WTC11 (cell line): ENCODE data around the gene RHOBTB1. TPM values are rescaled to one million over a fixed set of nuclear protein-coding genes. Genes with fewer than 3 reads are reported as not detected.

Experiments used
- ATAC-seq: fragments of 200-7000 bp; cut with Tn5 transposase; 2 replicates; pipeline ENCODE4 v1.10.0; 2021; ENCODE audit warnings: mild to moderate bottlenecking, moderate library complexity
- CTCF ChIA-PET: fragments of 300-600 bp; sonication (Branson Sonifier 250); formaldehyde crosslinking; loops from one replicate; lab custom pipeline; 2021; ENCODE audit warnings: antibody characterized with exemption; lab: Charles Lee
- POLR2A ChIA-PET: fragments of 350-600 bp; sonication (Branson Sonifier 250); formaldehyde crosslinking; loops from one replicate; lab custom pipeline; 2021; ENCODE audit warnings: antibody characterized with exemption; lab: Charles Lee
- DNase-seq: peaks from one replicate; pipeline ENCODE4 v3.0.0; 2021; ENCODE audit warnings: low spot score
- H3K27ac Mint-ChIP-seq: 2 replicates; pipeline ENCODE4 v1.8.0; 2021; ENCODE audit warnings: mixed read lengths
- H3K27me3 Mint-ChIP-seq: 2 replicates; pipeline ENCODE4 v1.8.0; 2021; ENCODE audit warnings: low read depth, mild to moderate bottlenecking, moderate library complexity, mixed read lengths
- H3K36me3 Mint-ChIP-seq: 2 replicates; pipeline ENCODE4 v1.8.0; 2021; ENCODE audit warnings: mixed read lengths
- H3K4me1 Mint-ChIP-seq: 2 replicates; pipeline ENCODE4 v1.8.0; 2022; ENCODE audit warnings: mixed read lengths
- H3K4me3 Mint-ChIP-seq: 2 replicates; pipeline ENCODE4 v1.8.0; 2021; ENCODE audit warnings: mild to moderate bottlenecking, moderate library complexity, mixed read lengths
- H3K9me3 Mint-ChIP-seq: 2 replicates; pipeline ENCODE4 v1.8.0; 2021; ENCODE audit warnings: mixed read lengths
- CBFB ChIP-seq: sonication (generic); formaldehyde crosslinking; IDR thresholded peaks from 2 replicates; pipeline ENCODE4 v1.8.1; 2022; ENCODE audit warnings: mild to moderate bottlenecking, low read depth, missing genetic modification reagents
- CREB1 ChIP-seq: sonication (generic); formaldehyde crosslinking; IDR thresholded peaks from 2 replicates; pipeline ENCODE4 v1.8.0; 2023; ENCODE audit warnings: mild to moderate bottlenecking, missing genetic modification reagents
- ELF4 ChIP-seq: sonication (generic); formaldehyde crosslinking; IDR thresholded peaks from 2 replicates; pipeline ENCODE4 v1.8.1; 2022; ENCODE audit warnings: low read depth, mild to moderate bottlenecking, moderate library complexity, missing genetic modification reagents
- EMX1 ChIP-seq: fragments of 250-450 bp; sonication (Bioruptor Pico); IDR thresholded peaks from 2 replicates; pipeline ENCODE4 v1.8.0; 2021; ENCODE audit warnings: mild to moderate bottlenecking
- ESRRA ChIP-seq: sonication (generic); formaldehyde crosslinking; IDR thresholded peaks from 2 replicates; pipeline ENCODE4 v1.8.1; 2022; ENCODE audit warnings: mild to moderate bottlenecking, missing genetic modification reagents, borderline replicate concordance
- FOXK1 ChIP-seq: sonication (generic); formaldehyde crosslinking; IDR thresholded peaks from 2 replicates; pipeline ENCODE4 v1.8.0; 2022; ENCODE audit warnings: mild to moderate bottlenecking, moderate library complexity, missing genetic modification reagents
- GRHL2 ChIP-seq: fragments of 250-450 bp; sonication (Bioruptor Pico); IDR thresholded peaks from 2 replicates; pipeline ENCODE4 v1.8.0; 2022; ENCODE audit warnings: mild to moderate bottlenecking, moderate library complexity; ENCODE audit not compliant: insufficient replicate concordance, severe bottlenecking
- IRF2 ChIP-seq: sonication (generic); formaldehyde crosslinking; IDR thresholded peaks from 2 replicates; pipeline ENCODE4 v1.8.0; 2022; ENCODE audit warnings: low read depth, missing genetic modification reagents, borderline replicate concordance
- OVOL2 ChIP-seq: fragments of 250-450 bp; sonication (Bioruptor Pico); IDR thresholded peaks from 2 replicates; pipeline ENCODE4 v1.9.0; 2021; ENCODE audit warnings: mild to moderate bottlenecking, borderline replicate concordance
- SOX15 ChIP-seq: fragments of 250-450 bp; sonication (Bioruptor Pico); IDR thresholded peaks from 2 replicates; pipeline ENCODE4 v1.9.0; 2021; ENCODE audit warnings: mild to moderate bottlenecking
- TCF7 ChIP-seq: sonication (generic); formaldehyde crosslinking; IDR thresholded peaks from 2 replicates; pipeline ENCODE4 v1.8.0; 2022; ENCODE audit warnings: mild to moderate bottlenecking, low read depth, missing genetic modification reagents, moderate library complexity
- TEAD1 ChIP-seq: sonication (generic); formaldehyde crosslinking; IDR thresholded peaks from 2 replicates; pipeline ENCODE4 v1.8.0; 2022; ENCODE audit warnings: mild to moderate bottlenecking, missing genetic modification reagents
- TEAD4 ChIP-seq: sonication (generic); formaldehyde crosslinking; IDR thresholded peaks from 2 replicates; pipeline ENCODE4 v1.8.0; 2022; ENCODE audit warnings: mild to moderate bottlenecking, missing genetic modification reagents
- TP53 ChIP-seq: sonication (generic); formaldehyde crosslinking; IDR thresholded peaks from 2 replicates; pipeline ENCODE4 v1.8.1; 2023; ENCODE audit warnings: mild to moderate bottlenecking, missing genetic modification reagents
- ZNF671 ChIP-seq: fragments of 250-450 bp; sonication (Bioruptor Pico); IDR thresholded peaks from 2 replicates; pipeline ENCODE4 v1.8.0; 2021; ENCODE audit warnings: mild to moderate bottlenecking
- total RNA-seq: library from RNA; stranded (reverse); gene quantifications from 3 replicates; pipeline ENCODE4 v1.2.3, GENCODE V29; 2021
- TF ChIP-seq, protein P1 (sequence below): sonication (generic); formaldehyde crosslinking; IDR thresholded peaks from 2 replicates; pipeline ENCODE4 v1.8.1; 2022; ENCODE audit warnings: low read depth, missing genetic modification reagents, borderline replicate concordance
- TF ChIP-seq, protein P2 (sequence below): sonication (generic); formaldehyde crosslinking; IDR thresholded peaks from 2 replicates; pipeline ENCODE4 v1.8.0; 2022; ENCODE audit warnings: mild to moderate bottlenecking, missing genetic modification reagents
- TF ChIP-seq, protein P3 (sequence below): sonication (generic); formaldehyde crosslinking; IDR thresholded peaks from 2 replicates; pipeline ENCODE4 v1.8.1; 2023; ENCODE audit warnings: mild to moderate bottlenecking, missing genetic modification reagents
- TF ChIP-seq, protein P4 (sequence below): sonication (generic); formaldehyde crosslinking; IDR thresholded peaks from 2 replicates; pipeline ENCODE4 v1.8.1; 2023; ENCODE audit warnings: mild to moderate bottlenecking, moderate library complexity, missing genetic modification reagents
- TF ChIP-seq, protein P5 (sequence below): sonication (generic); formaldehyde crosslinking; IDR thresholded peaks from 2 replicates; pipeline ENCODE4 v1.8.1; 2022; ENCODE audit warnings: missing genetic modification reagents, borderline replicate concordance
- TF ChIP-seq, protein P6 (sequence below): fragments of 250-450 bp; sonication (Bioruptor Pico); IDR thresholded peaks from 2 replicates; pipeline ENCODE4 v2.1.2; 2022; ENCODE audit warnings: mild to moderate bottlenecking, moderate library complexity
- TF ChIP-seq, protein P7 (sequence below): sonication (generic); formaldehyde crosslinking; IDR thresholded peaks from 2 replicates; pipeline ENCODE4 v1.8.1; 2023; ENCODE audit warnings: mild to moderate bottlenecking, missing genetic modification reagents

The RHOBTB1 gene
- total RNA-seq, 1 experiment from 2014 or later: 6.9 TPM

DNA sequence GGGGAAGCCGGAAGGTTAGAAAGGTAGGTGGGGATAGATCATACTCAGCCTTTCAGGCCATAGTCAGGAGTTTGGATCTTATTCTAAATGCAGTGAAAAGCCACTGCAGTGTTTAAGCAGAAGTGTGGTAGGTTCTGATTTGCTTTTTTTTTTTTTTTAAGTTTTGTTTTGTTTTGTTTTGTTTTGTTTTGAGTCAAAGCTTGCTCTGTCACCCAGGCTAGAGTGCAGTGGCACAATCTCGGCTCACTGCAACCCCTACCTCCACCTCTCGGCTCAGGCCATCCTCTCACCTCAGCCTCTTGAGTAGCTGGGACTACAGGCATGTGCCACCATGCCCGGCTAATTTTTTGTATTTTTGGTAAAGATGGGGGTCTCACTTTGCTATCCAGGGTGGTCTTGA lies 23.5 kb downstream of the RHOBTB1 start (continued):
- TF ChIP-seq GRHL2: no peak
- TF ChIP-seq OVOL2 (CRISPR knock-in tag): no peak

DNA sequence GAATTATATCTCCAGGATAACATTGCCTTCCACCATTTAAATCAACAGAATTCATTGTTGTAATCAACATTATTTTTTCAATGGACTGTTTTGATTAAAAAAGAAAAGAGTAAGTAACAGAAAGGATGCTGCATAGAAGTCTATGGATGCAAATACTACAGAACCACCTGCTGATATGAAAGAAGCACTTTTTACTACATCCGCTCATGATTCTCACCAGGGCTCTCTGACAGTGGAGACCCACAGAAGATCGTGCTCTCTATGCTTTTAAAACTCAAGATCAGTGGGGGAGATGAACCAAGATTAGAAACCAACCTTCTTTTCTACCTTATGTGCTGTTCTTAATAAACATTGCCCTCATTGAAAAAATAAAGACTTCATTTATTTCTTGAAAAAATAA lies 24.4 kb downstream of the RHOBTB1 start:
- Mint-ChIP-seq H3K27me3 (no peaks in the 10 kb centered on the region), H3K4me3 (no peak overlapping the region), H3K36me3 (no peaks in the 10 kb centered on the region), H3K27ac (no peak overlapping the region), H3K4me1 (peaks cover 7% of the 10 kb centered on the region), H3K9me3 (peaks cover 10% of the 10 kb centered on the region)
- DNase-seq (no peak), ATAC-seq (no peak)
- TF ChIP-seq GRHL2: no peak
- no peak for TF ChIP-seq TCF7
- no peak for TF ChIP-seq EMX1 (CRISPR knock-in tag)
- no peak for TF ChIP-seq CBFB (CRISPR knock-in tag)
- TF ChIP-seq, protein P1, sequence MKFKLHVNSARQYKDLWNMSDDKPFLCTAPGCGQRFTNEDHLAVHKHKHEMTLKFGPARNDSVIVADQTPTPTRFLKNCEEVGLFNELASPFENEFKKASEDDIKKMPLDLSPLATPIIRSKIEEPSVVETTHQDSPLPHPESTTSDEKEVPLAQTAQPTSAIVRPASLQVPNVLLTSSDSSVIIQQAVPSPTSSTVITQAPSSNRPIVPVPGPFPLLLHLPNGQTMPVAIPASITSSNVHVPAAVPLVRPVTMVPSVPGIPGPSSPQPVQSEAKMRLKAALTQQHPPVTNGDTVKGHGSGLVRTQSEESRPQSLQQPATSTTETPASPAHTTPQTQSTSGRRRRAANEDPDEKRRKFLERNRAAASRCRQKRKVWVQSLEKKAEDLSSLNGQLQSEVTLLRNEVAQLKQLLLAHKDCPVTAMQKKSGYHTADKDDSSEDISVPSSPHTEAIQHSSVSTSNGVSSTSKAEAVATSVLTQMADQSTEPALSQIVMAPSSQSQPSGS (CRISPR knock-in tag): no peak
- ChIA-PET POLR2A (no interaction called here), CTCF (no interaction called here)

DNA sequence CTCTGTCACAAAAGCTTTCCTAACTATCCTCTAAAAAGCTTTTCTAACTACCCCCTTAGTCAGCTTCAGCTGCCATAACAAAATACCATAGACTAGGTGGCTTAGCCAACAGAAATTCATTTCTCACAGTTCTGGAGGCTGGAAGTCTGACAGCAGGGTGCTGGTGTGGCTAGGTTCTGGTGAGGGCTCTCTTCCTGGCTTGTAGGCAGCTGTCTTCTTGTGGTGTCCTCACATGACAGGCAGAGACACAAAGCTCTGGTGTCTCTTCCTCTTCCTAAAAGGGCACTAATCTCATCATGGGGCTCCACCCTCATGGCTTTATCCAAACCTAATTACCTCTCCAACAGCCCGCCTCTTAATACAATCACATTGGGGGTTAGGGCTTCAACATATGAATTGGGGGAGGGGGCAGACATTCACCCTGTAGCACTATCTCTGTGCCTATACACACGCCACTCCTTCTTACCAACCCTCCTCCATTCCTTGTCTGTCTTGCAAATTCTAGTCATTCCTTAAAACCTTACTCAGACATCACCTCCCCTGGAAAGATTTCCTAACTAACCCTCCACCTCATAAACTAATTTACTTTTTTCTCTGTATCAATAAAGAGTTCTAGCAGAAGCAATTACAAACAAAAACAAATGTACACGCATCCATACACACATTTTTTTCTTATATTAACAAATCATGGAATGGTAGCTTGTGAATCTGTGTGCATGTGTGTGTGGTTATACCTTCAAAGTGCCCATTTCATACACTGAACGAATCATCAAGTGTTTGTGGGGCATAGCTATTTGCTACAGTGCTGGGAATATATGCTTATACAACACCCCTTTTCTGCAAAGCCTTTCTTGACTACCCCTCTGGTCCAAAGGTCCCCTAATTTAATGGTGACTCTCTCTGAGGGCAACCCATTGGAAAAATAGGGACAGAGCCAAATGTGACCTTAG lies 26.4 kb downstream of the RHOBTB1 start:
- ATAC-seq: no peak
- POLR2A ChIA-PET: no interaction called here
- Mint-ChIP-seq H3K4me3 (no peak overlapping the region), H3K4me1 (peaks cover 7% of the 10 kb centered on the region), H3K27me3 (no peaks in the 10 kb centered on the region), H3K27ac (no peak overlapping the region), H3K36me3 (no peaks in the 10 kb centered on the region), H3K9me3 (no peaks in the 10 kb centered on the region; the same call in 1 of the 2 replicates)
- CTCF ChIA-PET: no interaction called here
- DNase-seq: no peak
- TF ChIP-seq CREB1 (no peak), ZNF671 (CRISPR knock-in tag) (no peak), IRF2 (no peak), ESRRA (CRISPR knock-in tag) (no peak), SOX15 (CRISPR knock-in tag) (no peak), TEAD4 (CRISPR knock-in tag) (no peak), TCF7 (no peak), TP53 (no peak), ELF4 (CRISPR knock-in tag) (no peak), FOXK1 (no peak), TEAD1 (CRISPR knock-in tag) (no peak)
- TF ChIP-seq, protein P2, sequence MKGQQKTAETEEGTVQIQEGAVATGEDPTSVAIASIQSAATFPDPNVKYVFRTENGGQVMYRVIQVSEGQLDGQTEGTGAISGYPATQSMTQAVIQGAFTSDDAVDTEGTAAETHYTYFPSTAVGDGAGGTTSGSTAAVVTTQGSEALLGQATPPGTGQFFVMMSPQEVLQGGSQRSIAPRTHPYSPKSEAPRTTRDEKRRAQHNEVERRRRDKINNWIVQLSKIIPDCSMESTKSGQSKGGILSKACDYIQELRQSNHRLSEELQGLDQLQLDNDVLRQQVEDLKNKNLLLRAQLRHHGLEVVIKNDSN (CRISPR knock-in tag): no peak
- TF ChIP-seq, protein P3, sequence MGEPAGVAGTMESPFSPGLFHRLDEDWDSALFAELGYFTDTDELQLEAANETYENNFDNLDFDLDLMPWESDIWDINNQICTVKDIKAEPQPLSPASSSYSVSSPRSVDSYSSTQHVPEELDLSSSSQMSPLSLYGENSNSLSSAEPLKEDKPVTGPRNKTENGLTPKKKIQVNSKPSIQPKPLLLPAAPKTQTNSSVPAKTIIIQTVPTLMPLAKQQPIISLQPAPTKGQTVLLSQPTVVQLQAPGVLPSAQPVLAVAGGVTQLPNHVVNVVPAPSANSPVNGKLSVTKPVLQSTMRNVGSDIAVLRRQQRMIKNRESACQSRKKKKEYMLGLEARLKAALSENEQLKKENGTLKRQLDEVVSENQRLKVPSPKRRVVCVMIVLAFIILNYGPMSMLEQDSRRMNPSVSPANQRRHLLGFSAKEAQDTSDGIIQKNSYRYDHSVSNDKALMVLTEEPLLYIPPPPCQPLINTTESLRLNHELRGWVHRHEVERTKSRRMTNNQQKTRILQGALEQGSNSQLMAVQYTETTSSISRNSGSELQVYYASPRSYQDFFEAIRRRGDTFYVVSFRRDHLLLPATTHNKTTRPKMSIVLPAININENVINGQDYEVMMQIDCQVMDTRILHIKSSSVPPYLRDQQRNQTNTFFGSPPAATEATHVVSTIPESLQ (CRISPR knock-in tag): no peak
- TF ChIP-seq, protein P4, sequence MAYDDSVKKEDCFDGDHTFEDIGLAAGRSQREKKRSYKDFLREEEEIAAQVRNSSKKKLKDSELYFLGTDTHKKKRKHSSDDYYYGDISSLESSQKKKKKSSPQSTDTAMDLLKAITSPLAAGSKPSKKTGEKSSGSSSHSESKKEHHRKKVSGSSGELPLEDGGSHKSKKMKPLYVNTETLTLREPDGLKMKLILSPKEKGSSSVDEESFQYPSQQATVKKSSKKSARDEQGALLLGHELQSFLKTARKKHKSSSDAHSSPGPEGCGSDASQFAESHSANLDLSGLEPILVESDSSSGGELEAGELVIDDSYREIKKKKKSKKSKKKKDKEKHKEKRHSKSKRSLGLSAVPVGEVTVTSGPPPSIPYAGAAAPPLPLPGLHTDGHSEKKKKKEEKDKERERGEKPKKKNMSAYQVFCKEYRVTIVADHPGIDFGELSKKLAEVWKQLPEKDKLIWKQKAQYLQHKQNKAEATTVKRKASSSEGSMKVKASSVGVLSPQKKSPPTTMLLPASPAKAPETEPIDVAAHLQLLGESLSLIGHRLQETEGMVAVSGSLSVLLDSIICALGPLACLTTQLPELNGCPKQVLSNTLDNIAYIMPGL: no peak
- TF ChIP-seq, protein P5, sequence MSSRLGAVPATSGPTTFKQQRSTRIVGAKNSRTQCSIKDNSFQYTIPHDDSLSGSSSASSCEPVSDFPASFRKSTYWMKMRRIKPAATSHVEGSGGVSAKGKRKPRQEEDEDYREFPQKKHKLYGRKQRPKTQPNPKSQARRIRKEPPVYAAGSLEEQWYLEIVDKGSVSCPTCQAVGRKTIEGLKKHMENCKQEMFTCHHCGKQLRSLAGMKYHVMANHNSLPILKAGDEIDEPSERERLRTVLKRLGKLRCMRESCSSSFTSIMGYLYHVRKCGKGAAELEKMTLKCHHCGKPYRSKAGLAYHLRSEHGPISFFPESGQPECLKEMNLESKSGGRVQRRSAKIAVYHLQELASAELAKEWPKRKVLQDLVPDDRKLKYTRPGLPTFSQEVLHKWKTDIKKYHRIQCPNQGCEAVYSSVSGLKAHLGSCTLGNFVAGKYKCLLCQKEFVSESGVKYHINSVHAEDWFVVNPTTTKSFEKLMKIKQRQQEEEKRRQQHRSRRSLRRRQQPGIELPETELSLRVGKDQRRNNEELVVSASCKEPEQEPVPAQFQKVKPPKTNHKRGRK (CRISPR knock-in tag): no peak
- TF ChIP-seq, protein P6, sequence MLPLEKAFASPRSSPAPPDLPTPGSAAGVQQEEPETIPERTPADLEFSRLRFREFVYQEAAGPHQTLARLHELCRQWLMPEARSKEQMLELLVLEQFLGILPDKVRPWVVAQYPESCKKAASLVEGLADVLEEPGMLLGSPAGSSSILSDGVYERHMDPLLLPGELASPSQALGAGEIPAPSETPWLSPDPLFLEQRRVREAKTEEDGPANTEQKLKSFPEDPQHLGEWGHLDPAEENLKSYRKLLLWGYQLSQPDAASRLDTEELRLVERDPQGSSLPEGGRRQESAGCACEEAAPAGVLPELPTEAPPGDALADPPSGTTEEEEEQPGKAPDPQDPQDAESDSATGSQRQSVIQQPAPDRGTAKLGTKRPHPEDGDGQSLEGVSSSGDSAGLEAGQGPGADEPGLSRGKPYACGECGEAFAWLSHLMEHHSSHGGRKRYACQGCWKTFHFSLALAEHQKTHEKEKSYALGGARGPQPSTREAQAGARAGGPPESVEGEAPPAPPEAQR (CRISPR knock-in tag): no peak
- TF ChIP-seq, protein P7, sequence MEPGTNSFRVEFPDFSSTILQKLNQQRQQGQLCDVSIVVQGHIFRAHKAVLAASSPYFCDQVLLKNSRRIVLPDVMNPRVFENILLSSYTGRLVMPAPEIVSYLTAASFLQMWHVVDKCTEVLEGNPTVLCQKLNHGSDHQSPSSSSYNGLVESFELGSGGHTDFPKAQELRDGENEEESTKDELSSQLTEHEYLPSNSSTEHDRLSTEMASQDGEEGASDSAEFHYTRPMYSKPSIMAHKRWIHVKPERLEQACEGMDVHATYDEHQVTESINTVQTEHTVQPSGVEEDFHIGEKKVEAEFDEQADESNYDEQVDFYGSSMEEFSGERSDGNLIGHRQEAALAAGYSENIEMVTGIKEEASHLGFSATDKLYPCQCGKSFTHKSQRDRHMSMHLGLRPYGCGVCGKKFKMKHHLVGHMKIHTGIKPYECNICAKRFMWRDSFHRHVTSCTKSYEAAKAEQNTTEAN (CRISPR knock-in tag): no peak
